ENCODE measurements around the gene CALCB. TPM values are rescaled to one million over a fixed set of nuclear protein-coding genes. Genes with fewer than 3 reads are reported as not detected.
"Not testable (repeated sequence)": the region's sequence is repeated elsewhere in the genome, so short reads cannot be mapped to it uniquely, and the experiment has no call there.

Gene CALCB
- total RNA-seq, 6 experiments from 2014 or later, result 0.12 to 0.86 (median 0.29) TPM; not detected in 1

- no peak overlapping the region for H3K4me3 ChIP-seq
- 88% methylated on average over 2 of the region's 2 CpGs for WGBS (ENCODE audit: insufficient coverage, low coverage, low lambda C conversion rate, missing lambda C conversion rate)
- H3K27ac ChIP-seq, result no peak overlapping the region
- H3K9me3 ChIP-seq, result no peaks in the 10 kb centered on the region
- intact Hi-C loops (cut with DNase I), result no loop called here
- no peaks in the 10 kb centered on the region for H3K27me3 ChIP-seq
- ATAC-seq (no peak), DNase-seq (no peak)
- no peaks in the 10 kb centered on the region for H3K36me3 ChIP-seq
- TF ChIP-seq CTCF (IDR thresholded peaks at IDR 0.05) (no peak), POLR2A (IDR thresholded peaks at IDR 0.05) (no peak)
- H3K4me1 ChIP-seq, result no peaks in the 10 kb centered on the region
These were observed 14.1 kb upstream of the CALCB start for GRCh38 chr11:15059132-15059915.

- no peaks in the 10 kb centered on the region for H3K27me3 ChIP-seq
- H3K4me3 ChIP-seq, result no peak overlapping the region
- H3K27ac ChIP-seq, result no peak overlapping the region
- H3K4me1 ChIP-seq, result no peaks in the 10 kb centered on the region
- TF ChIP-seq CTCF (IDR thresholded peaks at IDR 0.05) (no peak), POLR2A (IDR thresholded peaks at IDR 0.05) (no peak)
- intact Hi-C loops (cut with DNase I), result no loop called here
- no peaks in the 10 kb centered on the region for H3K9me3 ChIP-seq
- H3K36me3 ChIP-seq, result no peaks in the 10 kb centered on the region
- WGBS (ENCODE audit: insufficient coverage, low coverage, low lambda C conversion rate, missing lambda C conversion rate), result 88% methylated on average over 9 of the region's 9 CpGs
- DNase-seq (no peak), ATAC-seq (no peak)
These were observed 10.8 kb upstream of the CALCB start for GRCh38 chr11:15062599-15062998.

GRCh38 chr11:15069751-15070150 lies 3.6 kb upstream of the CALCB start:
- 81% methylated on average over 7 of the region's 7 CpGs for WGBS (ENCODE audit: insufficient coverage, low coverage, low lambda C conversion rate, missing lambda C conversion rate)
- intact Hi-C loops (cut with DNase I), result loop anchor here (10.0 kb wide), 2 partner anchors 95 to 155 kb away; partner anchors contain the start of gene CALCA (in 1 of the 2)
- not testable (repeated sequence) for H3K27ac ChIP-seq, H3K27me3 ChIP-seq, H3K36me3 ChIP-seq, ATAC-seq, H3K9me3 ChIP-seq, DNase-seq, H3K4me3 ChIP-seq
- H3K4me1 ChIP-seq, result peaks cover 0 to 17% (median 6%) of the 10 kb centered on the region in 4 donors

- WGBS (ENCODE audit: insufficient coverage, low coverage, low lambda C conversion rate, missing lambda C conversion rate), result 87% methylated on average over 3 of the region's 32 CpGs
- H3K4me1 ChIP-seq, result peaks cover 0 to 18% (median 6%) of the 10 kb centered on the region in 4 donors
- no peak overlapping the region for H3K4me3 ChIP-seq
- intact Hi-C loops (cut with DNase I), result loop anchor here (10.0 kb wide), 2 partner anchors 97 to 157 kb away; partner anchors contain the start of gene CALCA (in 1 of the 2)
- H3K9me3 ChIP-seq, result no peaks in the 10 kb centered on the region
- ATAC-seq (no peak), DNase-seq (no peak)
- no peak overlapping the region for H3K27ac ChIP-seq
- TF ChIP-seq CTCF (IDR thresholded peaks at IDR 0.05), result no peak
- TF ChIP-seq POLR2A (IDR thresholded peaks at IDR 0.05), result no peak
- H3K36me3 ChIP-seq, result no peaks in the 10 kb centered on the region
- peaks cover 0 to 6% of the 10 kb centered on the region in 2 donors for H3K27me3 ChIP-seq
These were observed 1.7 kb upstream of the CALCB start for GRCh38 chr11:15071556-15072255.
